Measurements from ENCODE around the gene MAPKAP1.

Gene MAPKAP1

GRCh38 chr9:125435776-125436612 is 271.0 kb downstream of the MAPKAP1 start:
- peaks cover 3% of the 10 kb centered on the region; the same call in 1 of the 2 replicates for H3K4me1 ChIP-seq (ENCODE audit: insufficient read depth, low read length)
- H3K9me3 ChIP-seq (ENCODE audit: insufficient read depth, low read depth, low read length): no peaks in the 10 kb centered on the region
- 94% methylated on average over 16 of the region's 16 CpGs for WGBS
- no peak overlapping the region for H3K27ac ChIP-seq (ENCODE audit: low read depth, low read length)
- H3K9ac ChIP-seq (ENCODE audit: low read depth, low read length): no peak overlapping the region
- no peak overlapping the region for H3K4me3 ChIP-seq (ENCODE audit: low read length)
- peaks cover 8% of the 10 kb centered on the region for H3K36me3 ChIP-seq (ENCODE audit: insufficient read depth, low read length)
- H3K27me3 ChIP-seq (ENCODE audit: insufficient read depth, low read length): no peaks in the 10 kb centered on the region

GRCh38 chr9:125434986-125435775 is 271.8 kb downstream of the MAPKAP1 start:
- Histone ChIP-seq H3K27me3 (ENCODE audit: insufficient read depth, low read length) (no peaks in the 10 kb centered on the region), H3K4me1 (ENCODE audit: insufficient read depth, low read length) (peaks cover 3% of the 10 kb centered on the region; the same call in 1 of the 2 replicates), H3K27ac (ENCODE audit: low read depth, low read length) (no peak overlapping the region)

DNA sequence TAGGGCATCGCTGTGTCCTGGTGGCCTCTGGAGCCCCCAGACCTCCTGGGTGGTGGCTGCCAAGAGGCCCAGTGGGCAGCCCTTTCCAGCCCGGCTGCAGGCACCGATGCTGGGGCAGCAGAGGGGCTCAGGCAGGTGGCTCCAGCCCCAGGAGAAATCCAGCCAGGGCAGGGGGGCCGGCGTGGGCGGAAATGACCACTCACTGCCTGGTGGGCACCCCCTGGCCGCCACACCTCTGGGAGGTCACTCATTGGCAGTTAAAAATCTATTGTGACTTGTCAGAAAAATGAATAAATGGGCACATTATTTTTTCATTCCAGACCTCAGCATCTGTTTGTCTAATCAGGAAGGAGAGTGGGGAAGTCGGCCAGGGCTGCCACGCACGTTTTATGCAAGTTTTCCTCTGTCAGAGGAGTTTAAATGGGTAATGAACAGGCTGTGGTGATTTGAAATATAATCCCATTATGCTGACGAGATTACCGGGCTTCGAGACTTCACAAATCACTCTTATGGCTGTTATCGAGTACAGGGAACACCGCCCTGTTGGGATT is 273.5 kb downstream of the MAPKAP1 start:
- H3K27me3 ChIP-seq (ENCODE audit: insufficient read depth, low read length): no peaks in the 10 kb centered on the region
- no peak overlapping the region for H3K4me3 ChIP-seq (ENCODE audit: low read length)
- H3K9me3 ChIP-seq (ENCODE audit: insufficient read depth, low read depth, low read length): no peaks in the 10 kb centered on the region
- H3K9ac ChIP-seq (ENCODE audit: low read depth, low read length): no peak overlapping the region
- no peak overlapping the region for H3K27ac ChIP-seq (ENCODE audit: low read depth, low read length)
- 82% methylated on average over 15 of the region's 15 CpGs for WGBS
- H3K36me3 ChIP-seq (ENCODE audit: insufficient read depth, low read length): 0 out of 2 replicates have a peak, but pooled peaks cover 3% of the 10 kb centered on the region
- peaks cover 3% of the 10 kb centered on the region; the same call in 1 of the 2 replicates for H3K4me1 ChIP-seq (ENCODE audit: insufficient read depth, low read length)

More at GRCh38 chr9:125434986-125435775, 271.8 kb downstream of the MAPKAP1 start:
- no peaks in the 10 kb centered on the region for H3K9me3 ChIP-seq (ENCODE audit: insufficient read depth, low read depth, low read length)
- no peak overlapping the region for H3K4me3 ChIP-seq (ENCODE audit: low read length)
- no peak overlapping the region for H3K9ac ChIP-seq (ENCODE audit: low read depth, low read length)
- H3K36me3 ChIP-seq (ENCODE audit: insufficient read depth, low read length): peaks cover 7% of the 10 kb centered on the region
- WGBS: 91% methylated on average over 16 of the region's 16 CpGs

GRCh38 chr9:125432715-125433385 is 274.2 kb downstream of the MAPKAP1 start:
- no peaks in the 10 kb centered on the region for H3K36me3 ChIP-seq (ENCODE audit: insufficient read depth, low read length)
- no peak overlapping the region for H3K27ac ChIP-seq (ENCODE audit: low read depth, low read length)
- H3K9ac ChIP-seq (ENCODE audit: low read depth, low read length): no peak overlapping the region
- H3K4me1 ChIP-seq (ENCODE audit: insufficient read depth, low read length): peaks cover 3% of the 10 kb centered on the region; the same call in 1 of the 2 replicates
- 90% methylated on average over 14 of the region's 14 CpGs for WGBS
- H3K27me3 ChIP-seq (ENCODE audit: insufficient read depth, low read length): no peaks in the 10 kb centered on the region
- no peak overlapping the region for H3K4me3 ChIP-seq (ENCODE audit: low read length)
- H3K9me3 ChIP-seq (ENCODE audit: insufficient read depth, low read depth, low read length): no peaks in the 10 kb centered on the region

- peaks cover 3% of the 10 kb centered on the region; the same call in 1 of the 2 replicates for H3K4me1 ChIP-seq (ENCODE audit: insufficient read depth, low read length)
- H3K9ac ChIP-seq (ENCODE audit: low read depth, low read length): no peak overlapping the region
- no peaks in the 10 kb centered on the region for H3K9me3 ChIP-seq (ENCODE audit: insufficient read depth, low read depth, low read length)
- H3K27ac ChIP-seq (ENCODE audit: low read depth, low read length): no peak overlapping the region
- H3K4me3 ChIP-seq (ENCODE audit: low read length): no peak overlapping the region
- H3K27me3 ChIP-seq (ENCODE audit: insufficient read depth, low read length): no peaks in the 10 kb centered on the region
- WGBS: 75% methylated on average over 12 of the region's 12 CpGs
- no peaks in the 10 kb centered on the region for H3K36me3 ChIP-seq (ENCODE audit: insufficient read depth, low read length)
Observed at GRCh38 chr9:125431741-125432271, 275.2 kb downstream of the MAPKAP1 start.

- peaks cover 3% of the 10 kb centered on the region; the same call in 1 of the 2 replicates for H3K4me1 ChIP-seq (ENCODE audit: insufficient read depth, low read length)
- no peaks in the 10 kb centered on the region for H3K9me3 ChIP-seq (ENCODE audit: insufficient read depth, low read depth, low read length)
- H3K9ac ChIP-seq (ENCODE audit: low read depth, low read length): no peak overlapping the region
- WGBS: 96% methylated on average over 3 of the region's 3 CpGs
- H3K27me3 ChIP-seq (ENCODE audit: insufficient read depth, low read length): no peaks in the 10 kb centered on the region
- no peaks in the 10 kb centered on the region for H3K36me3 ChIP-seq (ENCODE audit: insufficient read depth, low read length)
- H3K4me3 ChIP-seq (ENCODE audit: low read length): no peak overlapping the region
- no peak overlapping the region for H3K27ac ChIP-seq (ENCODE audit: low read depth, low read length)
Observed at GRCh38 chr9:125431012-125431305, 276.0 kb downstream of the MAPKAP1 start.

- no peak overlapping the region for H3K27ac ChIP-seq (ENCODE audit: low read depth, low read length)
- no peak overlapping the region for H3K9ac ChIP-seq (ENCODE audit: low read depth, low read length)
- no peak overlapping the region for H3K4me3 ChIP-seq (ENCODE audit: low read length)
- no peaks in the 10 kb centered on the region for H3K36me3 ChIP-seq (ENCODE audit: insufficient read depth, low read length)
- no peaks in the 10 kb centered on the region for H3K27me3 ChIP-seq (ENCODE audit: insufficient read depth, low read length)
- no peaks in the 10 kb centered on the region for H3K9me3 ChIP-seq (ENCODE audit: insufficient read depth, low read depth, low read length)
- 91% methylated on average over 21 of the region's 21 CpGs for WGBS
- peaks cover 3% of the 10 kb centered on the region; the same call in 1 of the 2 replicates for H3K4me1 ChIP-seq (ENCODE audit: insufficient read depth, low read length)
Observed at GRCh38 chr9:125430161-125431011, 276.6 kb downstream of the MAPKAP1 start.

DNA sequence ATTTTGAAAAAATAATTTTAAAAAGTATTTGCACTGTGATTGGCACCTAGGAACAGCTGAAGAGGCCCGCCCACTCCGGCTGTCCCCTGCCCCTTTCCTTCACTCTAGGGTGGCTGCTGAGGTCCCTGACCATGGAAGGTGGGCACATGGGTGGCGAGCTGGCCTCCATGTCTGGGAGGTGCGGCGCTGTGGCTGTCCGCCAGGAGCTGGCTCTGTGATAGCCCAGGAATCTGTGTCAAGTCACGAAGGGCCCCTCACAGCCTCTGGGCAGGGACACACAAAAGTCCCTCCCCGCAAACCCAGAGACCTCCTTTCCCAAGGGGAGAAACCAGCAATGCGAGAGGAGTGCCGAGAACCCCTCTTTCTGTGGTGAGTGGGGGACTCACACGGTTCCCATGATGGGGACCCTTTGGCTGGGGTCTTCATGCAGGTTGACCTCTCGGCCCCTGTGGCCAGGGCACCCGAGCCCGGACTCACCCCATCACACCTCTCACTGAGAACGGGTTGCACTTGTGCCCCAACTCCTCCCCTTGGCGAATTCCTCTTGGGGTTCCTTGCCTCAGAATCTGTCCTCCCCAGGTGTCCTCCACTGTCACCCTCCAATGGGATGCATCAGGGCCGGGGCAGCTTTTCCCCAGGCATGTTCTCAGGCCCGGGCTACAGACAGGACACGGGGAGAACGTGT is 277.4 kb downstream of the MAPKAP1 start:
- Histone ChIP-seq H3K9ac (ENCODE audit: low read depth, low read length) (no peak overlapping the region), H3K27me3 (ENCODE audit: insufficient read depth, low read length) (no peaks in the 10 kb centered on the region), H3K4me1 (ENCODE audit: insufficient read depth, low read length) (peaks cover 3% of the 10 kb centered on the region; the same call in 1 of the 2 replicates), H3K36me3 (ENCODE audit: insufficient read depth, low read length) (no peaks in the 10 kb centered on the region), H3K4me3 (ENCODE audit: low read length) (no peak overlapping the region), H3K27ac (ENCODE audit: low read depth, low read length) (no peak overlapping the region), H3K9me3 (ENCODE audit: insufficient read depth, low read depth, low read length) (no peaks in the 10 kb centered on the region)
- WGBS: 94% methylated on average over 20 of the region's 20 CpGs

GRCh38 chr9:125428902-125429467 is 278.0 kb downstream of the MAPKAP1 start:
- no peaks in the 10 kb centered on the region for H3K9me3 ChIP-seq (ENCODE audit: insufficient read depth, low read depth, low read length)
- H3K27me3 ChIP-seq (ENCODE audit: insufficient read depth, low read length): no peaks in the 10 kb centered on the region
- H3K4me3 ChIP-seq (ENCODE audit: low read length): no peak overlapping the region
- no peak overlapping the region for H3K9ac ChIP-seq (ENCODE audit: low read depth, low read length)
- no peak overlapping the region for H3K27ac ChIP-seq (ENCODE audit: low read depth, low read length)
- H3K4me1 ChIP-seq (ENCODE audit: insufficient read depth, low read length): peaks cover 3% of the 10 kb centered on the region; the same call in 1 of the 2 replicates
- WGBS: 91% methylated on average over 15 of the region's 16 CpGs
- no peaks in the 10 kb centered on the region for H3K36me3 ChIP-seq (ENCODE audit: insufficient read depth, low read length)
